GM23338 (cell line): ENCODE measurements around the gene UBE2E2. TPM values are rescaled to one million over a fixed set of nuclear protein-coding genes. Genes with fewer than 3 reads are reported as not detected.

Source experiments
- ATAC-seq: fragments of 200-7000 bp; cut with Tn5 transposase; 3 replicates; pipeline ENCODE4 v1.9.1; 2020
- DNase-seq: peaks from one replicate; pipeline ENCODE4 v3.0.0-alpha.2; 2015; ENCODE audit warnings: low spot score
- H2AFZ ChIP-seq: fragments of 200-600 bp; sonication (generic); 2 replicates; pipeline ENCODE4 v1.8.0; 2016; ENCODE audit warnings: antibody characterized with exemption, mild to moderate bottlenecking, moderate library complexity
- H3F3A ChIP-seq: fragments of 200-600 bp; sonication (generic); replicated peaks from 2 replicates; pipeline ENCODE4 v1.8.0; 2017; ENCODE audit warnings: antibody characterized with exemption, mixed run types, low read depth
- H3K27ac ChIP-seq: fragments of 200-600 bp; sonication (generic); 2 replicates; pipeline ENCODE4 v1.6.1; 2016; ENCODE audit warnings: low read depth
- H3K27me3 ChIP-seq: fragments of 200-600 bp; sonication (generic); 2 replicates; pipeline ENCODE4 v1.8.0; 2016; ENCODE audit warnings: mild to moderate bottlenecking, mixed run types, moderate library complexity; ENCODE audit not compliant: insufficient read depth
- H3K36me3 ChIP-seq: fragments of 200-600 bp; sonication (generic); 2 replicates; pipeline ENCODE4 v1.8.0; 2016; ENCODE audit warnings: mild to moderate bottlenecking; ENCODE audit not compliant: insufficient read depth
- H3K4me1 ChIP-seq: fragments of 200-600 bp; sonication (generic); 2 replicates; pipeline ENCODE4 v1.8.0; 2016; ENCODE audit warnings: mild to moderate bottlenecking, moderate library complexity; ENCODE audit not compliant: insufficient read depth
- H3K4me2 ChIP-seq: fragments of 200-600 bp; sonication (generic); 2 replicates; pipeline ENCODE4 v1.7.1; 2017; ENCODE audit warnings: mixed run types
- H3K4me3 ChIP-seq: fragments of 200-600 bp; sonication (generic); 2 replicates; pipeline ENCODE4 v1.6.1; 2016; ENCODE audit warnings: mixed run types
- H3K79me2 ChIP-seq: fragments of 200-600 bp; sonication (generic); replicated peaks from 2 replicates; pipeline ENCODE4 v1.8.0; 2017; ENCODE audit warnings: mild to moderate bottlenecking; ENCODE audit not compliant: insufficient read depth
- H3K9me2 ChIP-seq: fragments of 200-600 bp; sonication (generic); 2 replicates; pipeline ENCODE4 v1.8.0; 2017; ENCODE audit not compliant: insufficient read depth
- H4K20me1 ChIP-seq: fragments of 200-600 bp; sonication (generic); replicated peaks from 2 replicates; pipeline ENCODE4 v1.8.0; 2017; ENCODE audit warnings: mild to moderate bottlenecking; ENCODE audit not compliant: insufficient read depth
- H3K27ac Mint-ChIP-seq: 2 replicates; pipeline ENCODE4 v1.8.0; 2020; ENCODE audit warnings: inconsistent platforms, mild to moderate bottlenecking, moderate library complexity, mixed read lengths
- H3K27me3 Mint-ChIP-seq: 3 replicates; pipeline ENCODE4 v1.8.0; 2022; ENCODE audit warnings: low read depth, mild to moderate bottlenecking, moderate library complexity, mixed read lengths, inconsistent platforms; ENCODE audit not compliant: insufficient read depth, poor library complexity
- H3K36me3 Mint-ChIP-seq: 3 replicates; pipeline ENCODE4 v1.8.0; 2021; ENCODE audit warnings: low read depth, mild to moderate bottlenecking, inconsistent platforms, moderate library complexity, mixed read lengths
- H3K4me1 Mint-ChIP-seq: 3 replicates; pipeline ENCODE4 v1.8.0; 2020; ENCODE audit warnings: mild to moderate bottlenecking, inconsistent platforms, mixed read lengths
- H3K4me3 Mint-ChIP-seq: 3 replicates; pipeline ENCODE4 v1.8.0; 2021; ENCODE audit warnings: moderate library complexity, mild to moderate bottlenecking, inconsistent platforms, mixed read lengths
- H3K9me3 Mint-ChIP-seq: 3 replicates; pipeline ENCODE4 v1.8.0; 2020; ENCODE audit warnings: moderate library complexity, mild to moderate bottlenecking, inconsistent platforms, mixed read lengths
- CREB1 ChIP-seq: fragments of 250-450 bp; sonication (Bioruptor Pico); IDR thresholded peaks from 2 replicates; pipeline ENCODE4 v1.5.0; 2020; ENCODE audit warnings: low read depth, mild to moderate bottlenecking, moderate library complexity
- JUNB ChIP-seq: IDR thresholded peaks from one replicate; pipeline ENCODE4 v1.6.1; 2016; ENCODE audit warnings: antibody characterized with exemption; ENCODE audit not compliant: unreplicated experiment
- polyA plus RNA-seq: library from polyadenylated mRNA; unstranded; fragments of >200 nt; fragmentation: Nextera tagmentation; extraction: Ambion mirVana; gene quantifications from 2 replicates; pipeline ENCODE4 v1.2.1, GENCODE V29; 2016
- total RNA-seq: library from RNA; depleted of rRNA; stranded (reverse); fragments of >200 nt; shearing (Covaris generic); gene quantifications from 2 replicates; pipeline ENCODE4 v1.2.3, GENCODE V29; 2014
- TF ChIP-seq, protein P1 (sequence below): IDR thresholded peaks from one replicate; pipeline ENCODE4 v1.6.1; 2018; ENCODE audit warnings: antibody characterized with exemption; ENCODE audit not compliant: unreplicated experiment
- TF ChIP-seq, protein P2 (sequence below): IDR thresholded peaks from 2 replicates; pipeline ENCODE4 v1.6.1; 2016; ENCODE audit warnings: antibody characterized with exemption
- TF ChIP-seq, protein P3 (sequence below): fragments of 250-450 bp; sonication (Bioruptor Pico); IDR thresholded peaks from 2 replicates; pipeline ENCODE4 v1.5.0; 2020; ENCODE audit warnings: mild to moderate bottlenecking, moderate library complexity

Gene UBE2E2
- total and polyA plus RNA-seq, 2 experiments from 2014 or later: 86.9 to 169 TPM

- Mint-ChIP-seq H3K4me1 (peaks cover 10% of the 10 kb centered on the region), H3K27me3 (peaks cover 7% of the 10 kb centered on the region), H3K36me3 (peaks cover 13% of the 10 kb centered on the region), H3K9me3 (peaks cover 28% of the 10 kb centered on the region), H3K4me3 (no peak overlapping the region), H3K27ac (no peak overlapping the region)
- Histone ChIP-seq H3K4me1 (no peaks in the 10 kb centered on the region), H3K4me2 (no peak overlapping the region), H4K20me1 (no peaks in the 10 kb centered on the region), H3F3A (no peaks in the 10 kb centered on the region), H2AFZ (no peak overlapping the region), H3K36me3 (peaks cover 6% of the 10 kb centered on the region; the same call in 1 of the 2 replicates), H3K4me3 (no peak overlapping the region), H3K27ac (no peak overlapping the region), H3K9me2 (peaks cover 3% of the 10 kb centered on the region), H3K79me2 (no peaks in the 10 kb centered on the region), H3K27me3 (no peaks in the 10 kb centered on the region)
- TF ChIP-seq, protein P1, sequence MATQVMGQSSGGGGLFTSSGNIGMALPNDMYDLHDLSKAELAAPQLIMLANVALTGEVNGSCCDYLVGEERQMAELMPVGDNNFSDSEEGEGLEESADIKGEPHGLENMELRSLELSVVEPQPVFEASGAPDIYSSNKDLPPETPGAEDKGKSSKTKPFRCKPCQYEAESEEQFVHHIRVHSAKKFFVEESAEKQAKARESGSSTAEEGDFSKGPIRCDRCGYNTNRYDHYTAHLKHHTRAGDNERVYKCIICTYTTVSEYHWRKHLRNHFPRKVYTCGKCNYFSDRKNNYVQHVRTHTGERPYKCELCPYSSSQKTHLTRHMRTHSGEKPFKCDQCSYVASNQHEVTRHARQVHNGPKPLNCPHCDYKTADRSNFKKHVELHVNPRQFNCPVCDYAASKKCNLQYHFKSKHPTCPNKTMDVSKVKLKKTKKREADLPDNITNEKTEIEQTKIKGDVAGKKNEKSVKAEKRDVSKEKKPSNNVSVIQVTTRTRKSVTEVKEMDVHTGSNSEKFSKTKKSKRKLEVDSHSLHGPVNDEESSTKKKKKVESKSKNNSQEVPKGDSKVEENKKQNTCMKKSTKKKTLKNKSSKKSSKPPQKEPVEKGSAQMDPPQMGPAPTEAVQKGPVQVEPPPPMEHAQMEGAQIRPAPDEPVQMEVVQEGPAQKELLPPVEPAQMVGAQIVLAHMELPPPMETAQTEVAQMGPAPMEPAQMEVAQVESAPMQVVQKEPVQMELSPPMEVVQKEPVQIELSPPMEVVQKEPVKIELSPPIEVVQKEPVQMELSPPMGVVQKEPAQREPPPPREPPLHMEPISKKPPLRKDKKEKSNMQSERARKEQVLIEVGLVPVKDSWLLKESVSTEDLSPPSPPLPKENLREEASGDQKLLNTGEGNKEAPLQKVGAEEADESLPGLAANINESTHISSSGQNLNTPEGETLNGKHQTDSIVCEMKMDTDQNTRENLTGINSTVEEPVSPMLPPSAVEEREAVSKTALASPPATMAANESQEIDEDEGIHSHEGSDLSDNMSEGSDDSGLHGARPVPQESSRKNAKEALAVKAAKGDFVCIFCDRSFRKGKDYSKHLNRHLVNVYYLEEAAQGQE: no peak
- TF ChIP-seq CREB1 (CRISPR knock-in tag): no peak
- DNase-seq (peak; percentile 24), ATAC-seq (peak; percentile 48; the same call in 2 of the 3 replicates)
Observed at GRCh38 chr3:23619705-23620637, 416.8 kb downstream of the UBE2E2 start.

DNA sequence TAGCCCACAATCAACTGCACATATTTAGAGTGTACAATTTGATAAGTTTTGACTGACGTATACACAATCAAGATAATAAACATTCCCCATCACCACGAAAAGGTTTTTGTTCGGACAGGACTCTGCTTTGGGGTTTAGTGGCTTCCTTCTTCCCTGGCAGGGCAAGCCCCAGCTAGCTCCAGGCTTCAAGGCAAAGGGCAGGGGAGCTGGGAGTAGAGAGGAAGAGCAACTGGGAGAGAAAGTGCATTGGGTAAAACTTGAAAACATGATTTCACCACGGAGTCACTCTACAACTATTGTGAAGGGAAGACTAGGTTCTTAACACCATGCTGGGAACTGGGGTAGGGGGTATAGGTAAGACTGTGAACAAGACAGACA lies 417.5 kb downstream of the UBE2E2 start:
- H3K4me3 Mint-ChIP-seq: no peak overlapping the region
- peaks cover 16% of the 10 kb centered on the region for H3K36me3 Mint-ChIP-seq
- ATAC-seq (no peak), DNase-seq (no peak)
- Histone ChIP-seq H3K4me2 (no peak overlapping the region), H3F3A (no peaks in the 10 kb centered on the region), H3K27ac (no peak overlapping the region), H3K9me2 (peaks cover 4% of the 10 kb centered on the region; the same call in 1 of the 2 replicates), H4K20me1 (no peaks in the 10 kb centered on the region), H3K4me3 (no peak overlapping the region), H3K79me2 (no peaks in the 10 kb centered on the region), H3K4me1 (no peaks in the 10 kb centered on the region), H3K27me3 (no peaks in the 10 kb centered on the region), H2AFZ (no peak overlapping the region), H3K36me3 (peaks cover 6% of the 10 kb centered on the region; the same call in 1 of the 2 replicates)
- H3K27ac Mint-ChIP-seq: no peak overlapping the region
- peaks cover 7% of the 10 kb centered on the region for H3K27me3 Mint-ChIP-seq
- H3K9me3 Mint-ChIP-seq: peaks cover 28% of the 10 kb centered on the region
- H3K4me1 Mint-ChIP-seq: peaks cover 10% of the 10 kb centered on the region
- TF ChIP-seq, protein P2, sequence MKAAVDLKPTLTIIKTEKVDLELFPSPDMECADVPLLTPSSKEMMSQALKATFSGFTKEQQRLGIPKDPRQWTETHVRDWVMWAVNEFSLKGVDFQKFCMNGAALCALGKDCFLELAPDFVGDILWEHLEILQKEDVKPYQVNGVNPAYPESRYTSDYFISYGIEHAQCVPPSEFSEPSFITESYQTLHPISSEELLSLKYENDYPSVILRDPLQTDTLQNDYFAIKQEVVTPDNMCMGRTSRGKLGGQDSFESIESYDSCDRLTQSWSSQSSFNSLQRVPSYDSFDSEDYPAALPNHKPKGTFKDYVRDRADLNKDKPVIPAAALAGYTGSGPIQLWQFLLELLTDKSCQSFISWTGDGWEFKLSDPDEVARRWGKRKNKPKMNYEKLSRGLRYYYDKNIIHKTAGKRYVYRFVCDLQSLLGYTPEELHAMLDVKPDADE: no peak
- TF ChIP-seq CREB1 (CRISPR knock-in tag) (no peak), JUNB (no peak)
- TF ChIP-seq, protein P3, sequence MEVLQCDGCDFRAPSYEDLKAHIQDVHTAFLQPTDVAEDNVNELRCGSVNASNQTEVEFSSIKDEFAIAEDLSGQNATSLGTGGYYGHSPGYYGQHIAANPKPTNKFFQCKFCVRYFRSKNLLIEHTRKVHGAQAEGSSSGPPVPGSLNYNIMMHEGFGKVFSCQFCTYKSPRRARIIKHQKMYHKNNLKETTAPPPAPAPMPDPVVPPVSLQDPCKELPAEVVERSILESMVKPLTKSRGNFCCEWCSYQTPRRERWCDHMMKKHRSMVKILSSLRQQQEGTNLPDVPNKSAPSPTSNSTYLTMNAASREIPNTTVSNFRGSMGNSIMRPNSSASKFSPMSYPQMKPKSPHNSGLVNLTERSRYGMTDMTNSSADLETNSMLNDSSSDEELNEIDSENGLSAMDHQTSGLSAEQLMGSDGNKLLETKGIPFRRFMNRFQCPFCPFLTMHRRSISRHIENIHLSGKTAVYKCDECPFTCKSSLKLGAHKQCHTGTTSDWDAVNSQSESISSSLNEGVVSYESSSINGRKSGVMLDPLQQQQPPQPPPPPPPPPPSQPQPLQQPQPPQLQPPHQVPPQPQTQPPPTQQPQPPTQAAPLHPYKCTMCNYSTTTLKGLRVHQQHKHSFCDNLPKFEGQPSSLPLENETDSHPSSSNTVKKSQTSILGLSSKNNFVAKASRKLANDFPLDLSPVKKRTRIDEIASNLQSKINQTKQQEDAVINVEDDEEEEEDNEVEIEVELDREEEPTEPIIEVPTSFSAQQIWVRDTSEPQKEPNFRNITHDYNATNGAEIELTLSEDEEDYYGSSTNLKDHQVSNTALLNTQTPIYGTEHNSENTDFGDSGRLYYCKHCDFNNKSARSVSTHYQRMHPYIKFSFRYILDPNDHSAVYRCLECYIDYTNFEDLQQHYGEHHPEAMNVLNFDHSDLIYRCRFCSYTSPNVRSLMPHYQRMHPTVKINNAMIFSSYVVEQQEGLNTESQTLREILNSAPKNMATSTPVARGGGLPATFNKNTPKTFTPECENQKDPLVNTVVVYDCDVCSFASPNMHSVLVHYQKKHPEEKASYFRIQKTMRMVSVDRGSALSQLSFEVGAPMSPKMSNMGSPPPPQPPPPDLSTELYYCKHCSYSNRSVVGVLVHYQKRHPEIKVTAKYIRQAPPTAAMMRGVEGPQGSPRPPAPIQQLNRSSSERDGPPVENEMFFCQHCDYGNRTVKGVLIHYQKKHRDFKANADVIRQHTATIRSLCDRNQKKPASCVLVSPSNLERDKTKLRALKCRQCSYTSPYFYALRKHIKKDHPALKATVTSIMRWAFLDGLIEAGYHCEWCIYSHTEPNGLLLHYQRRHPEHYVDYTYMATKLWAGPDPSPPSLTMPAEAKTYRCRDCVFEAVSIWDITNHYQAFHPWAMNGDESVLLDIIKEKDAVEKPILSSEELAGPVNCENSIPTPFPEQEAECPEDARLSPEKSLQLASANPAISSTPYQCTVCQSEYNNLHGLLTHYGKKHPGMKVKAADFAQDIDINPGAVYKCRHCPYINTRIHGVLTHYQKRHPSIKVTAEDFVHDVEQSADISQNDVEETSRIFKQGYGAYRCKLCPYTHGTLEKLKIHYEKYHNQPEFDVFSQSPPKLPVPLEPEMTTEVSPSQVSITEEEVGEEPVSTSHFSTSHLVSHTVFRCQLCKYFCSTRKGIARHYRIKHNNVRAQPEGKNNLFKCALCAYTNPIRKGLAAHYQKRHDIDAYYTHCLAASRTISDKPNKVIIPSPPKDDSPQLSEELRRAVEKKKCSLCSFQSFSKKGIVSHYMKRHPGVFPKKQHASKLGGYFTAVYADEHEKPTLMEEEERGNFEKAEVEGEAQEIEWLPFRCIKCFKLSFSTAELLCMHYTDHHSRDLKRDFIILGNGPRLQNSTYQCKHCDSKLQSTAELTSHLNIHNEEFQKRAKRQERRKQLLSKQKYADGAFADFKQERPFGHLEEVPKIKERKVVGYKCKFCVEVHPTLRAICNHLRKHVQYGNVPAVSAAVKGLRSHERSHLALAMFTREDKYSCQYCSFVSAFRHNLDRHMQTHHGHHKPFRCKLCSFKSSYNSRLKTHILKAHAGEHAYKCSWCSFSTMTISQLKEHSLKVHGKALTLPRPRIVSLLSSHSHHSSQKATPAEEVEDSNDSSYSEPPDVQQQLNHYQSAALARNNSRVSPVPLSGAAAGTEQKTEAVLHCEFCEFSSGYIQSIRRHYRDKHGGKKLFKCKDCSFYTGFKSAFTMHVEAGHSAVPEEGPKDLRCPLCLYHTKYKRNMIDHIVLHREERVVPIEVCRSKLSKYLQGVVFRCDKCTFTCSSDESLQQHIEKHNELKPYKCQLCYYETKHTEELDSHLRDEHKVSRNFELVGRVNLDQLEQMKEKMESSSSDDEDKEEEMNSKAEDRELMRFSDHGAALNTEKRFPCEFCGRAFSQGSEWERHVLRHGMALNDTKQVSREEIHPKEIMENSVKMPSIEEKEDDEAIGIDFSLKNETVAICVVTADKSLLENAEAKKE (CRISPR knock-in tag): no peak
